Ecto neural progenitor cell (in vitro differentiated cells): Measurements from ENCODE around the gene FAM237B.

Source experiments
- DNase-seq: peaks from one replicate; pipeline ENCODE4 v3.0.0-alpha.2; 2018; ENCODE audit warnings: low spot score

FAM237B gene

DNA sequence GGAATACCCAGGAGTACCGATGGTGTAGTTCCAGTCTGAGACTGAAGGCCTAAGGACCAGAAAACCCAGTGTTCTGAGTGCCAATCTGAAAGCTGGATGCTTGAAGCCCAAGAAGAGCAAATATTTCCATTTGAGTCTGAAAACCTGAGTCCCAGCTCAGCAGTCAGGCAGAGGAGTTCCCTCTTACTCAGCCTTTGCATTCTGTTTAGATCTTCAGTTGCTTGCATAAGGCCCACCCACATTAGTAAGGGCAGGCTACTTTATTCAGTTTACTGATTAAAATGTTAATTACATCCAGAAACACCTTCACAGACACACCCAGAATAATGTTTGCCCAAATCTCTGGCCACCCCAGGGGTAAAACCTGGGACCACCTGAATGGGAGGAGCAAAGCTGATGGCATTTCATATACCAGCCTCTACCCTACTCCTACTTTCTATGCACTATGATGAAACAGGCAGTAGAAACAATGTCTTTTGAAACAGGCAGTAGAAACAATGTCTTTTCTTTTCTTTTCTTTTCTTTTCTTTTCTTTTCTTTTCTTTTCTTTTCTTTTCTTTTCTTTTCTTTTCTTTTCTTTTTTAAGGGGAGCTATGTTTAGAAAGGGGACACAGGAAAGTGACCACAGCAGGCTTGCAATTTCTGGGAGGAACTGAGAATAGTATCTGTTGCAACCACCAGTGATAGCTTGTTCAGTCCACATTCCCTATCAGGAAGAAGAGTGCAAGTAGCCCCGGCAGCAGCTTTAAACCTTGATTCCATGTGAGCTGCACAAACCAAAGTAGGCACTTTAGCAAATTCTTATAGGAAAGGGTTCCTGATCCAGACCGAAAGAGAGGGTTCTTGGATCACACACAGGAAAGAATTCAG lies 30.6 kb downstream of the FAM237B start:
- DNase-seq, result no peak

DNA sequence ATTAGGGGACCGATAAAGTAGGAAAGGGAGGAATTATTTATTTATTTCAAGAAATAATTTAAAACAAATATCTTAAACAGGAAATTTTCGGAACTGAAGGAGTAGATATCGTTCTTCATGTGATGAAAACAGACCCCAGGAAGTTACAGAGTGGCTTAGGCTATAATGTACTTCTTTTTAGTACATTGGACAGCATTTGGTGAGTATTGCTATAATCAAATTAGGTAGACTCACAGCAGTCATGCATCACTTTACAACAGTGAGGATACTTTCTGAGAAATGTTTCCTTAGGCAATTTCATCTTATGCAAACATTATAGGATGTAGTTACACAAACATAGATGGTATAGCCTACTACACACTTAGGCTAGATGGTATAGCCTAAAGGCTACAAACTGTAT lies 33.0 kb downstream of the FAM237B start:
- DNase-seq, result no peak

DNA sequence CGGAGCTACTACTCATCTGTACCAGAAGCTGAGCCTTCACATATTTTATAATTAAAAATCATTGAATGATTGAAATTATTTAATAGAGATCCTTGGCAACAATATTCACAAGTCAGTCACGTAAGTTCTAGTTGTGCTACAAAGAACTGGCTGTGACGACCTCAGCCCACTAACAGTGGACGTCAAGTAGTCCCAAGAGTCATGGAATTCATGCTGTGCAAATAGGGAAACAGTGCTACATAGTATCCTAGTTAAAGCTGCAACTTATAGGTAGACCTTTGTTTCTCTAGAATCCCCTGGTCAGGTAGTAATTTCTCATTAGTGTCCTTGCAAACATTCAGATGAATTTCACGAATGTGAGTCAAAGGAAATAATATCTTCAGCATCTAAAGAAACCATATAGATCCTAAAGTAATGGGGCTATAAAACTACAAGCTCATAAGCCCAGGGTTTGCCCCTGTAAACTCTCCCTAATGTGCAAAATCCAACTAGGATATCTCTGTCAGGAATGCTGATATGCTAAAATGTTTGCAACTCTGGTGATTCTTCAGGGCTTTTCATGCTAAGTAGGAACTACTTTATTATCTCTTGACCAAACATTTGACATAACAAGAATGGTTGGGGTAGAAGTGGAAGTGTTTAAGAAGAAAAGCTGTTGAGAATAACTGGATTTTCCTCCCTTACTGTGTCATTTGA lies 44.9 kb downstream of the FAM237B start:
- no peak for DNase-seq

DNA sequence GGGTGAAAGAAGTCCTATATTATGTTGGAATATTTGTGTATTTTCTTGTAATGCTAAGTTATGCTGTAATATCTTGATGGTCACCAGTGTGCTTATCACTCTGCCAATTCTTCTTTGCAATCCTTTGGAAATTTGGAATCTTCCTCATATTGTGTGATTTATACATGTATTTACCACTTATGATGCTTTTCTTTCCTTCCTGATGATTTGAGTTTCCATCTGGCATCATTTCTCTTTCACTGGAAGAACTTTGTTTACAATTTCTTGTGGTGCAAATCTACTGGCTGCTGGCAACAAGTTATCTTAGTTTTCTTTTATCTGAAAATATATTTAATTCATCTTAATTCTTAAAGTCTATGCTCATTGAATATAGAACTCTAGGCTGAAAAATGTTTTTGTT lies 46.9 kb downstream of the FAM237B start:
- DNase-seq, result no peak

DNA sequence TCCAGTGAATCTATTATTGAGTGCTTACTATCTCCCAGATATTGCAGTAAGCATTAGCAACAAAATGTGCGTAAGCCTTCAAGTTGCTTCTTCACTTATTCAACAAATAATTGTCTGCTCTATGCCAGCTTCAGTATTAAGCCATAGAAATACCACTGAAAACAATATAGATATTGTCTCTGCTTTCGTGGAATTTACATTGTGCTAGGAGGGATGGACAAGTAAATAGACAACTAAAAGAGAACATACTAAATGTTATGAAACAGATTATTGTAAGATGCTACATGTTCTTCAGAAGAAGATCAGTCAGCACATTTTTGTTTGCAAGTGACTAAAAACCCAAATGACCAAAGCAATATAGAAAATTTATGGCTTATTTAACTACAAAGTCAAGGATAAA lies 48.9 kb downstream of the FAM237B start:
- DNase-seq, result no peak

DNA sequence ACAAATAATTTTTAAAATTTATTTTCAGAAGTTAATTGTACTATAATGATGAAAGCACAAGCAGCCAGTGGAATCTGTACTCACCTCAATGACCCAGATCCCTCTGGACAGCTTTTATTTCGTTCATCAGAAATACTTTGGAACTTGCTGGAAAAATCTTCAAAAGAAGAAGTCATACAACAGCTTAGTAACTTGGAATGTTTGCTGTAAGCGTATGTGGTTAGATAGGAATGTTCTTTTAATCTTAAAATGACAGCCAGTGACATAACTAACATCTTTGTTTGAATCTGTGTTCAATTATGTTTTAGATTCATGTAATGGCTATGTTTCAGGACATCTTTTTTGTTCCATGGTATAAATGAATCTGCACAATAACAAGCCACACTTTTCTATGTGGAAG lies 49.4 kb downstream of the FAM237B start:
- no peak for DNase-seq

DNA sequence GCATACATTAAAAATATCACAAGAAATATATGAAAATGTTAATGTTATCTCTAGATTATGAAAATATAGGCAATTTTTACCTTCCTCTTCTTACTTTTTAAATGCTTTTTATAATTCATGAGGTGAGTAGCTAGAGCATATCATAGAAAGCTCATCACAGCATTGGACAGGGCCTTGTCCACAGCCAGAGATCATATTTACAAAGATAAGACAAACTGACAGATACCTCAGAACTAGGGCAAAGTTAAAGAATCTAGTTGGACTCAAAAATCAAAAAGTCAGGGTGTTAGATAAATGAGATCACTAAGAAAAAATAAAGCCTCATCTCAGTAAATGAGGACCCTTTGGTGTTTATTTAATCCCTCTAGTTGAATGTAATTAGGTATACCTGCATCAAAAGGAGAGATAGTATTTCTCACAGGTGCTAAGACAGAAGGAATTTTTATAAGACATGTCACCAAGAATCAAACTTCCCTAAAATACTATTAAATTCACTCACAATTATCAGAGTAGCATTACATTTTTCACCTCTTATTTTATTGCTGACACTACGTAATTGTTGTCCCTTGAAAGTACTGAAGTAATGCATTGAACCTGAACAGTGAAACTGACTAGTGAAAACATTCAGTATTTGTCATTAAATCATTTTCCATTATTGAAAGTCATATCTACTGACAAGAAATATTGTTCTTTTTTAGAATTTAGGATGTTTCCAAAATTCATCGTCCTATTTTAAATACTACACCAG lies 50.5 kb downstream of the FAM237B start:
- DNase-seq, result no peak

DNA sequence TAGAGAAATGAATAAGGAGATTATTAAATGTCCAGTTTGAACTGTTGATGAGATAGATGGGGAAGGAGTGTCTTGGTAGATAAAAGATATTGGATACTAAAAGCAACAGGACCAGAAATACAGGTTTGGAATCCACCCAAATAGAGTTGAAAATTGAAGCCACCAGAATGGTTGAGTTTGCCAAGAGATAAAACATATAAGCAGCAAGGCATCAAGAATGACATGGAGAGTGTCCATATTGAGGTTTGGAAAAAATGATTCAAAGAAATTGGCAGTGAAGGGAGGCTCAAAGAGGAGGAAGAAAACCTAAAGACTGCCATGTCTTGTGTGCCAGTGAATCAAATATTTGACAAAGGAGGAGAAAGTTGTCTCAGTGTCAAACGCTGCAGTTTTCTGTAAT lies 51.9 kb downstream of the FAM237B start:
- DNase-seq, result no peak

DNA sequence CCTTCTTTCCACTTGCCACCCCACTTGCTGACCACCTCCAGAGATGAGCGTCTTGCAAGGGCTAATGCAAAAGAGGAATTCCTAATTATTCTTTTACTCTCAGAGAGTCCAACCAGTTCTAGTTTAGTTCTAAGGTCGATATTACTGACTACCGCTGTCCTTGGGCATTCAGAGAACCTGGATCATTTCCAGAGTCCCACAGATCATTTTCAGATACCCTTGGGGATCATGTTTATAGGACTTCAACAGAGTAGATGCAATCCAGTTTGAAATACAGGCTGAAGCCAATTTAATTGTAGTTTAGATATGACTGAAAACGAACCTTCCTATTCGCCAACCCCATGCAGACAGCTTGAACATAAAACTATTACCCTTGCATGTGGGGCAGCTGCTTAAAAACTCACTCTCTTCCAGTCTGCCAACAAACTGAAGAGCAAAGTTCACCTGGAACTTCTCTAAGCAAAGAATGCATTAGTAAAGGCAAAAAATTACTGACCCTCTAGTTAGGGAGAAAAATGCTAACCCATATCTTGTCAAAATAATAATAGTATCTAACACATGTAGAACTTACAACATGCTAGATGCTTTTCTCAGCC lies 53.7 kb downstream of the FAM237B start:
- DNase-seq, result no peak

DNA sequence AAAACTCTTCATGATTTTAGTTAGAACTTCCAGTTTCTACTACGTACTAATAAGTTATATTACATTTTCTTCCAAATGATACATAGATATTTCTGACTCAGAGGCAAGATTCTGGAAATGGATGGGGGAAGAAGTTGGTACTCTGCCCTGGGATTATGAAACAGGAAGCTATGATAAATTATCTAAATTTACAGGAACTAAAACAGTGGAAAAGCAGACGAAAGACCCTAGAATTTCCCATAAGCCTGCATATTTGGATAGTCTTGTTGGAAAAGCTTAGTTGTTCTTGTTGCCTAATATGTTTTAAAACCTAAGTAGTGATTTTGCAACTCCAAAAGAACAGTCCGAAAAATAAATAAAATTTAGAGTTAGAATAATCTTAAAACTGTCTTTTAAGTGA lies 54.3 kb downstream of the FAM237B start:
- no peak for DNase-seq
